Spinal cord (tissue), 10 donors: ENCODE results near the gene DVL3. TPM values are rescaled to one million over a fixed set of nuclear protein-coding genes. Genes with fewer than 3 reads are reported as not detected.
"Not testable (repeated sequence)": the region's sequence is repeated elsewhere in the genome, so short reads cannot be mapped to it uniquely, and the experiment has no call there.

Experiments
- DNase-seq, 6 donors: peaks; one replicate each; pipeline versions ENCODE4 v3.0.0 to v3.0.0-alpha.2; 2013 to 2015; ENCODE audit warnings: low spot score in 6 of 6, low read depth in 4 of 6
- H3K27ac ChIP-seq: one replicate; pipeline ENCODE4 v1.5.1; 2013; ENCODE audit warnings: low read depth, low read length, control low read depth
- H3K27me3 ChIP-seq: one replicate; pipeline ENCODE4 v1.6.1; 2013; ENCODE audit warnings: low read length; ENCODE audit not compliant: control insufficient read depth, insufficient read depth
- H3K36me3 ChIP-seq: one replicate; pipeline ENCODE4 v1.6.1; 2013; ENCODE audit warnings: low read length; ENCODE audit not compliant: control insufficient read depth, insufficient read depth
- H3K4me1 ChIP-seq: one replicate; pipeline ENCODE4 v1.6.1; 2013; ENCODE audit warnings: low read length; ENCODE audit not compliant: control insufficient read depth, insufficient read depth
- H3K4me3 ChIP-seq: one replicate; pipeline ENCODE4 v1.5.1; 2013; ENCODE audit warnings: low read depth, low read length, control low read depth
- H3K9me3 ChIP-seq: one replicate; pipeline ENCODE4 v1.6.1; 2013; ENCODE audit warnings: low read length; ENCODE audit not compliant: control insufficient read depth, insufficient read depth
- WGBS: methylation state at CpG from one replicate; pipeline ENCODE4 v1.1.5; 2013; ENCODE audit warnings: missing lambda C conversion rate; ENCODE audit not compliant: insufficient coverage; 5-methylcytosine and 5-hydroxymethylcytosine counted together
- long read RNA-seq, 4 donors: transcript quantifications; one replicate each; lab custom pipeline, GENCODE V29; 2026
- polyA plus RNA-seq, 2 donors: library from polyadenylated mRNA; unstranded; fragments of 120-200 nt; gene quantifications; one replicate each; pipeline ENCODE4 v1.2.1, GENCODE V29; 2013; ENCODE audit not compliant: insufficient read length in 2 of 2
- total RNA-seq, 2 donors: library from RNA; depleted of rRNA in 1 of 2; stranded (reverse); fragments of 120-200 nt in 1 of 2; fragments of >200 nt in 1 of 2; gene quantifications; one replicate each; pipeline versions ENCODE4 v1.2.3 to v1.2.4, GENCODE V29; 2013 to 2014
- donor health status: healthy.

Gene DVL3
- total RNA-seq (10 to 100 TPM; 20.7 to 43.7 TPM), polyA plus RNA-seq (100 to 1,000 TPM; 105 to 114 TPM)
- long read RNA-seq, donor 1, full-length matches to known transcripts, result 31 of 46 reads
- long read RNA-seq, donor 1, partial matches to known transcripts, result 15 of 46 reads
- long read RNA-seq, donor 1, other reads (novel, unspliced or antisense), result 0 of 46 reads
- long read RNA-seq, donor 2, full-length matches to known transcripts, result 11 of 26 reads
- long read RNA-seq, donor 2, partial matches to known transcripts, result 15 of 26 reads
- long read RNA-seq, donor 2, other reads (novel, unspliced or antisense), result 0 of 26 reads
- long read RNA-seq, donor 3, full-length matches to known transcripts, result 5 of 30 reads
- long read RNA-seq, donor 3, partial matches to known transcripts, result 25 of 30 reads
- long read RNA-seq, donor 3, other reads (novel, unspliced or antisense), result 0 of 30 reads
- long read RNA-seq, donor 4, full-length matches to known transcripts, result 12 of 43 reads
- long read RNA-seq, donor 4, partial matches to known transcripts, result 31 of 43 reads
- long read RNA-seq, donor 4, other reads (novel, unspliced or antisense), result 0 of 43 reads

GRCh38 chr3:184154885-184155643, at the start of gene DVL3:
DVL3 (plus strand) TSS chr3:184155377; CDS start chr3:184155636, 259 bp downstream.
- Histone ChIP-seq H3K36me3 (peaks cover 3% of the 10 kb centered on the region), H3K4me1 (peaks cover 29% of the 10 kb centered on the region), H3K27ac (peak within 1 kb of the TSS; percentile 91), H3K4me3 (peak within 1 kb of the TSS; percentile 91), H3K9me3 (no peaks in the 10 kb centered on the region), H3K27me3 (no peaks in the 10 kb centered on the region)
- peak in 4 of 6 donors; percentile 38 to 82 (median 60) for DNase-seq
- WGBS, result under 1% methylated on average over 82 of the region's 84 CpGs

GRCh38 chr3:184110316-184110725, 44.9 kb upstream of the DVL3 start:
- DNase-seq, result no peak

GRCh38 chr3:184116017-184116416, 39.2 kb upstream of the DVL3 start:
- Histone ChIP-seq H3K9me3 (no peaks in the 10 kb centered on the region), H3K4me1 (no peaks in the 10 kb centered on the region), H3K27me3 (no peaks in the 10 kb centered on the region), H3K4me3 (no peak overlapping the region), H3K27ac (no peak overlapping the region), H3K36me3 (no peaks in the 10 kb centered on the region)
- no peak for DNase-seq
- 84% methylated on average over 3 of the region's 4 CpGs for WGBS

More at GRCh38 chr3:184110316-184110725, 44.9 kb upstream of the DVL3 start:
- H3K36me3 ChIP-seq, result no peaks in the 10 kb centered on the region
- H3K4me1 ChIP-seq, result no peaks in the 10 kb centered on the region
- H3K27me3 ChIP-seq, result no peaks in the 10 kb centered on the region
- H3K27ac ChIP-seq, result no peak overlapping the region
- 63% methylated on average over 2 of the region's 7 CpGs for WGBS
- no peaks in the 10 kb centered on the region for H3K9me3 ChIP-seq
- no peak overlapping the region for H3K4me3 ChIP-seq

DNA sequence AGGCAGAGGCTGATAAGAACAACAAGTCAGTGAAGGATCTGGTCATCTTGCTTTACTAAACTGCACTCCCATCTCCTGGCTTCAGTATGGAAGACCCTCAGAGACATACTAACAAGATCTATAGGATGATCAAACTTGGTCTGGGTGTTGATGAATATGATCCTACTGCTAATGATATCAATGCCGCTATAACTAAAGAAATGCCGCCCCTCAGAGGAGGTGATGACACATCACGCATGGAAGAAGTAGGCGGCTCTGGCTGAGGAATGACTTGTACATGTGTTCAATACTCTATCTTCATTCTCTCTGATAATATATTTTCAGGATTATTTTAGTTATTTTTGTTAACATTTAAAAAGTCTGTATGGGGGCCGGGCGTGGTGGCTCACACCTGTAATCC, 37.5 kb upstream of the DVL3 start:
- H3K36me3 ChIP-seq, result no peaks in the 10 kb centered on the region
- H3K27ac ChIP-seq, result no peak overlapping the region
- WGBS, result no CpG with 5 or more reads among the region's 6 CpGs
- H3K9me3 ChIP-seq, result no peaks in the 10 kb centered on the region
- no peak for DNase-seq
- H3K4me3 ChIP-seq, result no peak overlapping the region
- no peaks in the 10 kb centered on the region for H3K27me3 ChIP-seq
- H3K4me1 ChIP-seq, result no peaks in the 10 kb centered on the region

- not testable (repeated sequence) for DNase-seq, H3K4me1 ChIP-seq, H3K27me3 ChIP-seq, H3K4me3 ChIP-seq, H3K36me3 ChIP-seq, H3K9me3 ChIP-seq, H3K27ac ChIP-seq
- WGBS, result 97% methylated on average over 3 of the region's 8 CpGs
These were observed 34.1 kb upstream of the DVL3 start for GRCh38 chr3:184121031-184121430.

DNA sequence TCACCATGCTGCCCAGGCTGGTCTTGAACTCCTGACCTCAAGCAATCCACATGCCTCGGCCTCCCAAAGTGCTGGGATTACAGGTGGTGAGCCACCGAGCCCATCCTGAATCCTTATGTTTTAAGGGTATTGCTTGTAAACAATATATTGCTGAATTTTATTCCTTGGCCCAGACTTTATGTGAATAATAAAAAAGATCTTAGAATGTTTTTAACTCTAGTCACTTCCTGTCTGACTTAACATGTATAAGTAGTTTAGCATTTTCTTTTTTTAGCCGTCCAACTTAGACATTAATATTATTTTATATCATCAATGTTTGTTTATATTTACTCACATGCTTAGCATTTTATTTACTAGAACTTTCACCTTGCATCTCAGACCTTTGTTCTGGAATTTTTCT, 29.2 kb upstream of the DVL3 start:
- H3K4me1 ChIP-seq, result no peaks in the 10 kb centered on the region
- no peaks in the 10 kb centered on the region for H3K36me3 ChIP-seq
- no peaks in the 10 kb centered on the region for H3K27me3 ChIP-seq
- no peak for DNase-seq
- no CpG with 5 or more reads among the region's 3 CpGs for WGBS
- H3K9me3 ChIP-seq, result no peaks in the 10 kb centered on the region
- H3K4me3 ChIP-seq, result no peak overlapping the region
- no peak overlapping the region for H3K27ac ChIP-seq

GRCh38 chr3:184129012-184129411, 26.2 kb upstream of the DVL3 start:
- H3K4me3 ChIP-seq, result no peak overlapping the region
- no peaks in the 10 kb centered on the region for H3K27me3 ChIP-seq
- H3K36me3 ChIP-seq, result no peaks in the 10 kb centered on the region
- DNase-seq, result no peak
- no CpG with 5 or more reads among the region's 2 CpGs for WGBS
- H3K27ac ChIP-seq, result no peak overlapping the region
- H3K9me3 ChIP-seq, result no peaks in the 10 kb centered on the region
- no peaks in the 10 kb centered on the region for H3K4me1 ChIP-seq

DNA sequence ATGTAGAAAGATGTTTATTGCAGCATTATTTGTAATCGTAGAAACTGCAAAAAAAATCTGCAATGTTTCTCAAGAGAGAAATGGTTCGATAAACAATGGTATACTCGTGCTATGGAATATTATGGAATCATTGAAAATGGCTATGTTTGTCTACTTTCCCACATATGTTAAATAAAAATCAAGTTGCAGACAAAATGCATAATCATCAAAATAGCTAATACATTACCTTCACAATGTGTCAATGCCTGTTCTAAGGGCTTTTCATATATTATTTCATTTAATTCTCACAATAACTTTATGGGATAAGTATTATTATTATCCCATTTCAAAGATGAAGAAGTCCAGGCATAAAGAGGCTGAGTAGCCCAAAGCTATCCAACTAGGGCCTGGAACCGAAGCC, 22.2 kb upstream of the DVL3 start:
- no peaks in the 10 kb centered on the region for H3K27me3 ChIP-seq
- no peak for DNase-seq
- H3K36me3 ChIP-seq, result no peaks in the 10 kb centered on the region
- WGBS, result no CpG with 5 or more reads among the region's 4 CpGs
- no peak overlapping the region for H3K27ac ChIP-seq
- no peaks in the 10 kb centered on the region for H3K4me1 ChIP-seq
- H3K9me3 ChIP-seq, result no peaks in the 10 kb centered on the region
- H3K4me3 ChIP-seq, result no peak overlapping the region

GRCh38 chr3:184133840-184134745, 21.1 kb upstream of the DVL3 start:
- 0% methylated on average over 33 of the region's 37 CpGs for WGBS
- H3K4me1 ChIP-seq, result no peaks in the 10 kb centered on the region
- H3K4me3 ChIP-seq, result peak overlapping the region; percentile 87
- H3K27me3 ChIP-seq, result no peaks in the 10 kb centered on the region
- H3K36me3 ChIP-seq, result peaks cover 7% of the 10 kb centered on the region
- peak in 4 of 6 donors; percentile 63 to 92 (median 77) for DNase-seq
- H3K9me3 ChIP-seq, result no peaks in the 10 kb centered on the region
- H3K27ac ChIP-seq, result peak overlapping the region; percentile 87
